H9 (cell line): ENCODE results near the gene TTC21B. TPM values are rescaled to one million over a fixed set of nuclear protein-coding genes. Genes with fewer than 3 reads are reported as not detected.

Source experiments
- DNase-seq: peaks from one replicate; pipeline ENCODE4 v3.0.0-alpha.2; 2017
- H2AFZ ChIP-seq: one replicate; pipeline ENCODE4 v1.6.1; 2013; ENCODE audit warnings: mild to moderate bottlenecking, low read length, control low read depth, moderate library complexity
- H2AK5ac ChIP-seq: 2 replicates; pipeline ENCODE4 v1.6.1; 2013; ENCODE audit warnings: low read length, control low read depth, mixed read lengths; ENCODE audit not compliant: insufficient read length
- H2BK120ac ChIP-seq: one replicate; pipeline ENCODE4 v1.6.1; 2013; ENCODE audit warnings: low read depth, mild to moderate bottlenecking, low read length, control low read depth, inconsistent platforms; ENCODE audit not compliant: poor library complexity, severe bottlenecking
- H2BK12ac ChIP-seq: 2 replicates; pipeline ENCODE4 v1.6.1; 2013; ENCODE audit warnings: low read length, control low read depth, mixed read lengths, low read depth; ENCODE audit not compliant: insufficient read length
- H2BK15ac ChIP-seq: 2 replicates; pipeline ENCODE4 v1.6.1; 2013; ENCODE audit warnings: low read depth, low read length, control low read depth
- H2BK20ac ChIP-seq: one replicate; pipeline ENCODE4 v1.6.1; 2013; ENCODE audit warnings: low read depth, mild to moderate bottlenecking, low read length, control low read depth, inconsistent platforms; ENCODE audit not compliant: poor library complexity, severe bottlenecking
- H2BK5ac ChIP-seq: 2 replicates; pipeline ENCODE4 v1.6.1; 2013; ENCODE audit warnings: low read length, control low read depth, mixed read lengths; ENCODE audit not compliant: insufficient read length
- H3K14ac ChIP-seq: 2 replicates; pipeline ENCODE4 v1.6.1; 2013; ENCODE audit warnings: low read length, control low read depth; ENCODE audit not compliant: insufficient read depth
- H3K18ac ChIP-seq: 2 replicates; pipeline ENCODE4 v1.6.1; 2013; ENCODE audit warnings: low read depth, mild to moderate bottlenecking, mixed read lengths, low read length, control low read depth; ENCODE audit not compliant: insufficient read length
- H3K23ac ChIP-seq: 2 replicates; pipeline ENCODE4 v1.6.1; 2013; ENCODE audit warnings: low read length, control low read depth, mixed read lengths, low read depth; ENCODE audit not compliant: insufficient read length
- H3K23me2 ChIP-seq: 2 replicates; pipeline ENCODE4 v1.6.1; 2013; ENCODE audit warnings: low read depth, mild to moderate bottlenecking, mixed read lengths, low read length, control low read depth; ENCODE audit not compliant: insufficient read length, poor library complexity, severe bottlenecking
- H3K27ac ChIP-seq: 2 replicates; pipeline ENCODE4 v1.5.1; 2013; ENCODE audit warnings: low read length, control low read depth, mixed read lengths, low read depth; ENCODE audit not compliant: insufficient read length
- H3K27me3 ChIP-seq: 2 replicates; pipeline ENCODE4 v1.6.1; 2013; ENCODE audit warnings: low read length, control low read depth, inconsistent platforms; ENCODE audit not compliant: insufficient read depth
- H3K4ac ChIP-seq: 2 replicates; pipeline ENCODE4 v1.6.1; 2013; ENCODE audit warnings: low read depth, mild to moderate bottlenecking, control low read depth, inconsistent platforms, low read length, moderate library complexity
- H3K4me1 ChIP-seq: 2 replicates; pipeline ENCODE4 v1.6.1; 2013; ENCODE audit warnings: low read length, control low read depth, inconsistent platforms; ENCODE audit not compliant: insufficient read depth
- H3K4me2 ChIP-seq: 2 replicates; pipeline ENCODE4 v1.6.1; 2013; ENCODE audit warnings: low read length, control low read depth, mixed read lengths; ENCODE audit not compliant: insufficient read length, insufficient read depth
- H3K56ac ChIP-seq: 2 replicates; pipeline ENCODE4 v1.6.1; 2013; ENCODE audit warnings: low read depth, mild to moderate bottlenecking, mixed read lengths, low read length, control low read depth; ENCODE audit not compliant: insufficient read length
- H3K79me1 ChIP-seq: 2 replicates; pipeline ENCODE4 v1.6.1; 2013; ENCODE audit warnings: low read depth, mild to moderate bottlenecking, moderate library complexity, low read length, control low read depth, inconsistent platforms; ENCODE audit not compliant: insufficient read depth, poor library complexity, severe bottlenecking
- H3K79me2 ChIP-seq: 2 replicates; pipeline ENCODE4 v1.6.1; 2013; ENCODE audit warnings: low read length, control low read depth, inconsistent platforms; ENCODE audit not compliant: insufficient read depth
- H3K9ac ChIP-seq: 2 replicates; pipeline ENCODE4 v1.6.1; 2013; ENCODE audit warnings: low read length, control low read depth, mixed read lengths; ENCODE audit not compliant: insufficient read length; ENCODE audit errors: extremely low read depth
- H3K9me3 ChIP-seq: one replicate; pipeline ENCODE4 v1.6.1; 2013; ENCODE audit warnings: low read depth, low read length, inconsistent platforms; ENCODE audit not compliant: control insufficient read depth
- H3T11ph ChIP-seq: one replicate; pipeline ENCODE4 v1.6.1; 2013; ENCODE audit warnings: mild to moderate bottlenecking, low read length, control low read depth, inconsistent platforms
- H4K20me1 ChIP-seq: one replicate; pipeline ENCODE4 v1.6.1; 2013; ENCODE audit not compliant: control insufficient read depth, insufficient read length, insufficient read depth
- H4K5ac ChIP-seq: 2 replicates; pipeline ENCODE4 v1.6.1; 2013; ENCODE audit warnings: low read depth, mild to moderate bottlenecking, mixed read lengths, low read length, control low read depth; ENCODE audit not compliant: insufficient read length
- H4K8ac ChIP-seq: replicated peaks from 2 replicates; pipeline ENCODE4 v1.6.1; 2013; ENCODE audit warnings: low read length, control low read depth, mixed read lengths, low read depth; ENCODE audit not compliant: insufficient read length
- H4K91ac ChIP-seq: 2 replicates; pipeline ENCODE4 v1.6.1; 2013; ENCODE audit warnings: low read depth, mild to moderate bottlenecking, moderate library complexity, mixed read lengths, low read length, control low read depth; ENCODE audit not compliant: insufficient read length
- H3K27ac Mint-ChIP-seq, 3 experiments: 2 replicates in 2 of 3; 3 replicates in 1 of 3; pipeline ENCODE4 v1.8.0; 2020 to 2021; ENCODE audit warnings: mixed read lengths in 3 of 3, mild to moderate bottlenecking in 1 of 3, moderate library complexity in 1 of 3
- H3K27me3 Mint-ChIP-seq: 2 replicates; pipeline ENCODE4 v1.8.0; 2021; ENCODE audit warnings: low read depth, mild to moderate bottlenecking, moderate library complexity, mixed read lengths
- H3K36me3 Mint-ChIP-seq, 3 experiments: 2 replicates in 2 of 3; 3 replicates in 1 of 3; pipeline ENCODE4 v1.8.0; 2020 to 2021; ENCODE audit warnings: low read depth in 3 of 3, mixed read lengths in 3 of 3; ENCODE audit not compliant: insufficient read depth in 1 of 3
- H3K4me1 Mint-ChIP-seq, 2 experiments: 2 replicates each; pipeline ENCODE4 v1.8.0; 2020; ENCODE audit warnings: mixed read lengths in 2 of 2
- H3K4me3 Mint-ChIP-seq, 2 experiments: 2 replicates in 1 of 2; 3 replicates in 1 of 2; pipeline ENCODE4 v1.8.0; 2020 to 2021; ENCODE audit warnings: mild to moderate bottlenecking in 2 of 2, mixed read lengths in 2 of 2, moderate library complexity in 1 of 2
- H3K9me3 Mint-ChIP-seq, 2 experiments: 2 replicates in 1 of 2; 3 replicates in 1 of 2; pipeline ENCODE4 v1.8.0; 2020; ENCODE audit warnings: mild to moderate bottlenecking in 2 of 2, mixed read lengths in 2 of 2, moderate library complexity in 1 of 2
- WGBS: extraction: QIAGEN DNeasy Blood & Tissue Kit; methylation state at CpG from one replicate; pipeline ENCODE4 v1.1.7; 2013; ENCODE audit warnings: missing lambda C conversion rate, low lambda C conversion rate, mixed read lengths; ENCODE audit not compliant: insufficient read length; ENCODE audit errors: extremely low coverage; 5-methylcytosine and 5-hydroxymethylcytosine counted together
- total RNA-seq: library from RNA; stranded (reverse); gene quantifications from 2 replicates; pipeline ENCODE4 v1.2.1, GENCODE V29; 2021
- TF ChIP-seq, protein P1 (sequence below): fragments of 200-600 bp; sonication (generic); conservative IDR thresholded peaks from 3 replicates; pipeline ENCODE4 v1.8.0; 2021; ENCODE audit warnings: antibody characterized with exemption, mild to moderate bottlenecking

The TTC21B gene
- total RNA-seq, 1 experiment from 2014 or later, result 16.6 TPM

DNA sequence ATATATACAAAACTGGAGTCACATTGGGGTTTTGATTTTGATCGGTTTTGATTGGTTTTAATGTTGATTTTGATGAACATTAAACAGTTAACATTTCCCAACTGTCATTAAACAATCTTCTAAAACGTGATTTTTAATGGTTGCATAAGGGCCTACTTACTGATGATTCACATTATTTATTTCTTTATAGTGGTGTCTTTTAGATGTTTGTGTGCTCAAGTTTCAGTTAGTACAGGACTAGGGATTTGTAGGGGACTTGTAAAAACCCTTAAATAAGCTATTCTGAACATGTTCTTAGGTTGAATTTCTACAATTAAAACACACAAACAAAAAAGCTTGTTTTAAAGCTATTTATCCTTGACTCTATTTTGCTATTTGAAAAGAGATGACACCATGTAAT lies 61.6 kb downstream of the TTC21B start:
- no CpG with 5 or more reads among the region's 2 CpGs for WGBS
- no peak overlapping the region for H3K4ac ChIP-seq
- no peak overlapping the region for H2BK5ac ChIP-seq
- TF ChIP-seq, protein P1, sequence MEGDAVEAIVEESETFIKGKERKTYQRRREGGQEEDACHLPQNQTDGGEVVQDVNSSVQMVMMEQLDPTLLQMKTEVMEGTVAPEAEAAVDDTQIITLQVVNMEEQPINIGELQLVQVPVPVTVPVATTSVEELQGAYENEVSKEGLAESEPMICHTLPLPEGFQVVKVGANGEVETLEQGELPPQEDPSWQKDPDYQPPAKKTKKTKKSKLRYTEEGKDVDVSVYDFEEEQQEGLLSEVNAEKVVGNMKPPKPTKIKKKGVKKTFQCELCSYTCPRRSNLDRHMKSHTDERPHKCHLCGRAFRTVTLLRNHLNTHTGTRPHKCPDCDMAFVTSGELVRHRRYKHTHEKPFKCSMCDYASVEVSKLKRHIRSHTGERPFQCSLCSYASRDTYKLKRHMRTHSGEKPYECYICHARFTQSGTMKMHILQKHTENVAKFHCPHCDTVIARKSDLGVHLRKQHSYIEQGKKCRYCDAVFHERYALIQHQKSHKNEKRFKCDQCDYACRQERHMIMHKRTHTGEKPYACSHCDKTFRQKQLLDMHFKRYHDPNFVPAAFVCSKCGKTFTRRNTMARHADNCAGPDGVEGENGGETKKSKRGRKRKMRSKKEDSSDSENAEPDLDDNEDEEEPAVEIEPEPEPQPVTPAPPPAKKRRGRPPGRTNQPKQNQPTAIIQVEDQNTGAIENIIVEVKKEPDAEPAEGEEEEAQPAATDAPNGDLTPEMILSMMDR, result no peak
- Mint-ChIP-seq H3K4me3 (no peak overlapping the region), H3K27ac (no peak overlapping the region), H3K27me3 (no peaks in the 10 kb centered on the region), H3K9me3 (no peaks in the 10 kb centered on the region), H3K36me3 (peaks cover 7 to 33% (median 26%) of the 10 kb centered on the region in 3 experiments; a peak in 6 of 7 replicates), H3K4me1 (no peaks in the 10 kb centered on the region)
- H2BK120ac ChIP-seq, result no peak overlapping the region
- DNase-seq, result no peak
- no peak overlapping the region for H3K4me2 ChIP-seq
- no peaks in the 10 kb centered on the region for H3K79me2 ChIP-seq
- H3K14ac ChIP-seq, result no peak overlapping the region
- no peak overlapping the region for H3K9ac ChIP-seq
- no peak overlapping the region for H4K8ac ChIP-seq
- no peak overlapping the region for H3K27ac ChIP-seq
- no peak overlapping the region for H2AFZ ChIP-seq
- H2BK15ac ChIP-seq, result no peak overlapping the region
- H3K4me1 ChIP-seq, result no peaks in the 10 kb centered on the region
- no peak overlapping the region for H2BK20ac ChIP-seq
- H3K56ac ChIP-seq, result no peak overlapping the region
- no peak overlapping the region for H2AK5ac ChIP-seq
- H3K23me2 ChIP-seq, result no peaks in the 10 kb centered on the region
- no peaks in the 10 kb centered on the region for H3K9me3 ChIP-seq
- no peak overlapping the region for H4K5ac ChIP-seq
- no peaks in the 10 kb centered on the region for H3K79me1 ChIP-seq
- no peak overlapping the region for H4K91ac ChIP-seq
- no peaks in the 10 kb centered on the region for H3K27me3 ChIP-seq
- no peak overlapping the region for H3T11ph ChIP-seq
- no peak overlapping the region for H2BK12ac ChIP-seq
- no peak overlapping the region for H3K23ac ChIP-seq
- H3K18ac ChIP-seq, result no peak overlapping the region
- H4K20me1 ChIP-seq, result no peaks in the 10 kb centered on the region
